ENCODE measurements around the gene IL13.

The IL13 gene

GRCh38 chr5:132679166-132679565 lies 21.2 kb downstream of the IL13 start:
- ATAC-seq (ENCODE audit: insufficient read depth, low read depth) = no peak
- Histone ChIP-seq H3K4me2 (ENCODE audit: insufficient read depth, low read length) (no peak overlapping the region), H4K20me1 (ENCODE audit: insufficient read depth, low read length) (no peaks in the 10 kb centered on the region), H3K9ac (ENCODE audit: low read depth, low read length) (no peak overlapping the region), H2AFZ (ENCODE audit: low read depth, low read length) (no peak overlapping the region), H3K4me1 (ENCODE audit: insufficient read depth, low read length) (no peaks in the 10 kb centered on the region), H3K4me3 (ENCODE audit: low read depth in 1 of 2, low read length in 2 of 2) (no peak overlapping the region), H3K36me3 (ENCODE audit: insufficient read depth, low read length) (no peaks in the 10 kb centered on the region), H3K79me2 (ENCODE audit: insufficient read depth, low read length) (no peaks in the 10 kb centered on the region), H3K27ac (ENCODE audit: low read length) (no peak overlapping the region), H3K27me3 (ENCODE audit: insufficient read depth, low read length, poor library complexity) (no peaks in the 10 kb centered on the region), H3K9me3 (ENCODE audit: insufficient read depth, low read length, severe bottlenecking) (no peaks in the 10 kb centered on the region)
- DNase-seq = no peak
- TF ChIP-seq CTCF (IDR thresholded peaks at IDR 0.05; ENCODE audit: borderline replicate concordance, extremely low read depth, low read length, poor library complexity, severe bottlenecking) (no peak), EZH2 (IDR thresholded peaks at IDR 0.05; ENCODE audit: borderline replicate concordance, low read depth, low read length, severe bottlenecking) (no peak)

GRCh38 chr5:132679717-132680380 lies 21.9 kb downstream of the IL13 start:
- Histone ChIP-seq H4K20me1 (ENCODE audit: insufficient read depth, low read length) (no peaks in the 10 kb centered on the region), H3K36me3 (ENCODE audit: insufficient read depth, low read length) (no peaks in the 10 kb centered on the region), H3K79me2 (ENCODE audit: insufficient read depth, low read length) (no peaks in the 10 kb centered on the region), H3K9me3 (ENCODE audit: insufficient read depth, low read length, severe bottlenecking) (no peaks in the 10 kb centered on the region), H3K4me2 (ENCODE audit: insufficient read depth, low read length) (no peak overlapping the region), H3K4me3 (ENCODE audit: low read depth in 1 of 2, low read length in 2 of 2) (no peak overlapping the region), H3K27me3 (ENCODE audit: insufficient read depth, low read length, poor library complexity) (no peaks in the 10 kb centered on the region), H3K4me1 (ENCODE audit: insufficient read depth, low read length) (no peaks in the 10 kb centered on the region), H3K9ac (ENCODE audit: low read depth, low read length) (no peak overlapping the region), H3K27ac (ENCODE audit: low read length) (no peak overlapping the region), H2AFZ (ENCODE audit: low read depth, low read length) (no peak overlapping the region)
- TF ChIP-seq CTCF (IDR thresholded peaks at IDR 0.05; ENCODE audit: borderline replicate concordance, extremely low read depth, low read length, poor library complexity, severe bottlenecking) (no peak), EZH2 (IDR thresholded peaks at IDR 0.05; ENCODE audit: borderline replicate concordance, low read depth, low read length, severe bottlenecking) (no peak)
- ATAC-seq (ENCODE audit: insufficient read depth, low read depth) = no peak
- DNase-seq = no peak

- no peaks in the 10 kb centered on the region for H3K36me3 ChIP-seq (ENCODE audit: insufficient read depth, low read length)
- no peaks in the 10 kb centered on the region for H3K79me2 ChIP-seq (ENCODE audit: insufficient read depth, low read length)
- no peak overlapping the region for H3K9ac ChIP-seq (ENCODE audit: low read depth, low read length)
- no peak for DNase-seq
- H3K27ac ChIP-seq (ENCODE audit: low read length) = no peak overlapping the region
- H3K4me2 ChIP-seq (ENCODE audit: insufficient read depth, low read length) = no peak overlapping the region
- H2AFZ ChIP-seq (ENCODE audit: low read depth, low read length) = no peak overlapping the region
- H4K20me1 ChIP-seq (ENCODE audit: insufficient read depth, low read length) = no peaks in the 10 kb centered on the region
- ATAC-seq (ENCODE audit: insufficient read depth, low read depth) = no peak
- H3K9me3 ChIP-seq (ENCODE audit: insufficient read depth, low read length, severe bottlenecking) = no peaks in the 10 kb centered on the region
- no peaks in the 10 kb centered on the region for H3K27me3 ChIP-seq (ENCODE audit: insufficient read depth, low read length, poor library complexity)
- H3K4me3 ChIP-seq (ENCODE audit: low read depth in 1 of 2, low read length in 2 of 2) = no peak overlapping the region
- no peak for TF ChIP-seq CTCF (IDR thresholded peaks at IDR 0.05; ENCODE audit: borderline replicate concordance, extremely low read depth, low read length, poor library complexity, severe bottlenecking)
- no peak for TF ChIP-seq EZH2 (IDR thresholded peaks at IDR 0.05; ENCODE audit: borderline replicate concordance, low read depth, low read length, severe bottlenecking)
- no peaks in the 10 kb centered on the region for H3K4me1 ChIP-seq (ENCODE audit: insufficient read depth, low read length)
Measured at GRCh38 chr5:132680780-132681475, 23.0 kb downstream of the IL13 start.
